Measurements from ENCODE around the gene INSR. TPM values are rescaled to one million over a fixed set of nuclear protein-coding genes. Genes with fewer than 3 reads are reported as not detected.
A peak's percentile ranks its signal among the peaks of the same experiment; 100 is the strongest.

The INSR gene
- total and polyA plus RNA-seq, 10 of the 15 experiments (the other 5 are each of a cell fraction or from before 2014, with no cell fraction given) = 4.2 to 34.9 (median 13.6) TPM

DNA sequence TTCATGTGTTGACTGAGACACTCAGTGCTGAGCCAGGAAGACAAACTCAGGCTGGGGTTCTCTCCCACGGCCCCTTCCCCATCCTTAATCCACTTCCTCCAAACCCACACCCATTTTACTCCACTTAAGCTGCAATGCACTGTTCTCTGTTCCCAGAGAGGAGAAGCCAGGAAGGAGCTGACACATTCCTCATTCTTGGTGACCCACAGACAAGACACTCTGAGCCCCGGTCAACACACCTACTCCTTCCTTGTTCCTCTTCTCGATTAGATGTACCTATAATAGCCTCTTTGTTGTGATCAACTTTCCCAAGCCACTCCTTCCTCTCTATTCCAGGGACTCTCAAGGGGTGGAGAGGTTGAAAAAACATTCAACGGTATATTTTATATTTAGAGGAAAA is 47.1 kb downstream of the INSR start (continued):
- TF ChIP-seq SIN3A (IDR thresholded peaks at IDR 0.05; ENCODE audit: low read depth, low read length) (no peak), NKRF (conservative IDR thresholded peaks at IDR 0.05) (no peak), HDAC2 (IDR thresholded peaks at IDR 0.05) (no peak), IRF3 (IDR thresholded peaks at IDR 0.05) (no peak), IRF4 (IDR thresholded peaks at IDR 0.05; ENCODE audit: low read depth, low read length) (no peak), SPI1 (IDR thresholded peaks at IDR 0.05; ENCODE audit: borderline replicate concordance, insufficient read depth, low read depth, low read length) (peak; percentile 53; the same call in 1 of the 2 replicates), NFYB (IDR thresholded peaks at IDR 0.05; ENCODE audit: insufficient read depth, low read depth, low read length) (no peak), MYC (IDR thresholded peaks at IDR 0.05; ENCODE audit: insufficient read depth, insufficient read length, insufficient replicate concordance, low read length, severe bottlenecking) (no peak), EED (IDR thresholded peaks at IDR 0.05; ENCODE audit: low read depth) (peak; percentile 51), JUND (IDR thresholded peaks at IDR 0.05; ENCODE audit: low read depth, low read length) (no peak), RAD21 (IDR thresholded peaks at IDR 0.05; ENCODE audit: insufficient read depth, low read depth, low read length) (no peak), POU2F2 (IDR thresholded peaks at IDR 0.05; ENCODE audit: borderline replicate concordance, low read depth, low read length) (no peak), ZNF274 (IDR thresholded peaks at IDR 0.05; ENCODE audit: insufficient read depth, insufficient read length) (no peak), MEF2A (IDR thresholded peaks at IDR 0.05; ENCODE audit: insufficient read depth, low read depth, low read length) (no peak), CEBPZ (IDR thresholded peaks at IDR 0.05; ENCODE audit: low read depth, low read length) (no peak), NBN (IDR thresholded peaks at IDR 0.05) (no peak)
- TF ChIP-seq, protein P1, sequence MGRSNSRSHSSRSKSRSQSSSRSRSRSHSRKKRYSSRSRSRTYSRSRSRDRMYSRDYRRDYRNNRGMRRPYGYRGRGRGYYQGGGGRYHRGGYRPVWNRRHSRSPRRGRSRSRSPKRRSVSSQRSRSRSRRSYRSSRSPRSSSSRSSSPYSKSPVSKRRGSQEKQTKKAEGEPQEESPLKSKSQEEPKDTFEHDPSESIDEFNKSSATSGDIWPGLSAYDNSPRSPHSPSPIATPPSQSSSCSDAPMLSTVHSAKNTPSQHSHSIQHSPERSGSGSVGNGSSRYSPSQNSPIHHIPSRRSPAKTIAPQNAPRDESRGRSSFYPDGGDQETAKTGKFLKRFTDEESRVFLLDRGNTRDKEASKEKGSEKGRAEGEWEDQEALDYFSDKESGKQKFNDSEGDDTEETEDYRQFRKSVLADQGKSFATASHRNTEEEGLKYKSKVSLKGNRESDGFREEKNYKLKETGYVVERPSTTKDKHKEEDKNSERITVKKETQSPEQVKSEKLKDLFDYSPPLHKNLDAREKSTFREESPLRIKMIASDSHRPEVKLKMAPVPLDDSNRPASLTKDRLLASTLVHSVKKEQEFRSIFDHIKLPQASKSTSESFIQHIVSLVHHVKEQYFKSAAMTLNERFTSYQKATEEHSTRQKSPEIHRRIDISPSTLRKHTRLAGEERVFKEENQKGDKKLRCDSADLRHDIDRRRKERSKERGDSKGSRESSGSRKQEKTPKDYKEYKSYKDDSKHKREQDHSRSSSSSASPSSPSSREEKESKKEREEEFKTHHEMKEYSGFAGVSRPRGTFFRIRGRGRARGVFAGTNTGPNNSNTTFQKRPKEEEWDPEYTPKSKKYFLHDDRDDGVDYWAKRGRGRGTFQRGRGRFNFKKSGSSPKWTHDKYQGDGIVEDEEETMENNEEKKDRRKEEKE (IDR thresholded peaks at IDR 0.05) = no peak
- TF ChIP-seq, protein P2, sequence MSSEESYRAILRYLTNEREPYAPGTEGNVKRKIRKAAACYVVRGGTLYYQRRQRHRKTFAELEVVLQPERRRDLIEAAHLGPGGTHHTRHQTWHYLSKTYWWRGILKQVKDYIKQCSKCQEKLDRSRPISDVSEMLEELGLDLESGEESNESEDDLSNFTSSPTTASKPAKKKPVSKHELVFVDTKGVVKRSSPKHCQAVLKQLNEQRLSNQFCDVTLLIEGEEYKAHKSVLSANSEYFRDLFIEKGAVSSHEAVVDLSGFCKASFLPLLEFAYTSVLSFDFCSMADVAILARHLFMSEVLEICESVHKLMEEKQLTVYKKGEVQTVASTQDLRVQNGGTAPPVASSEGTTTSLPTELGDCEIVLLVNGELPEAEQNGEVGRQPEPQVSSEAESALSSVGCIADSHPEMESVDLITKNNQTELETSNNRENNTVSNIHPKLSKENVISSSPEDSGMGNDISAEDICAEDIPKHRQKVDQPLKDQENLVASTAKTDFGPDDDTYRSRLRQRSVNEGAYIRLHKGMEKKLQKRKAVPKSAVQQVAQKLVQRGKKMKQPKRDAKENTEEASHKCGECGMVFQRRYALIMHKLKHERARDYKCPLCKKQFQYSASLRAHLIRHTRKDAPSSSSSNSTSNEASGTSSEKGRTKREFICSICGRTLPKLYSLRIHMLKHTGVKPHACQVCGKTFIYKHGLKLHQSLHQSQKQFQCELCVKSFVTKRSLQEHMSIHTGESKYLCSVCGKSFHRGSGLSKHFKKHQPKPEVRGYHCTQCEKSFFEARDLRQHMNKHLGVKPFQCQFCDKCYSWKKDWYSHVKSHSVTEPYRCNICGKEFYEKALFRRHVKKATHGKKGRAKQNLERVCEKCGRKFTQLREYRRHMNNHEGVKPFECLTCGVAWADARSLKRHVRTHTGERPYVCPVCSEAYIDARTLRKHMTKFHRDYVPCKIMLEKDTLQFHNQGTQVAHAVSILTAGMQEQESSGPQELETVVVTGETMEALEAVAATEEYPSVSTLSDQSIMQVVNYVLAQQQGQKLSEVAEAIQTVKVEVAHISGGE (CRISPR knock-in tag; IDR thresholded peaks at IDR 0.05) = no peak

Measured in GM12878 (cell line).